Esophagus muscularis mucosa (tissue), 3 donors: ENCODE measurements around the gene GPS1.

Source experiments
- POLR2AphosphoS5 ChIP-seq, 2 donors: sonication (generic); formaldehyde crosslinking; IDR thresholded peaks; one replicate each; pipeline ENCODE4 v1.6.1; 2017; ENCODE audit warnings: antibody characterized with exemption in 2 of 2
- TF ChIP-seq, protein P1 (sequence below), 3 experiments: fragments of 200-600 bp in 2 of 3; fragments of 450-650 bp in 1 of 3; sonication (generic) in 2 of 3; IDR thresholded peaks; one replicate each; pipeline ENCODE4 v1.5.1; 2017 to 2019; ENCODE audit warnings: antibody characterized with exemption in 3 of 3, mild to moderate bottlenecking in 2 of 3, moderate library complexity in 1 of 3

DNA sequence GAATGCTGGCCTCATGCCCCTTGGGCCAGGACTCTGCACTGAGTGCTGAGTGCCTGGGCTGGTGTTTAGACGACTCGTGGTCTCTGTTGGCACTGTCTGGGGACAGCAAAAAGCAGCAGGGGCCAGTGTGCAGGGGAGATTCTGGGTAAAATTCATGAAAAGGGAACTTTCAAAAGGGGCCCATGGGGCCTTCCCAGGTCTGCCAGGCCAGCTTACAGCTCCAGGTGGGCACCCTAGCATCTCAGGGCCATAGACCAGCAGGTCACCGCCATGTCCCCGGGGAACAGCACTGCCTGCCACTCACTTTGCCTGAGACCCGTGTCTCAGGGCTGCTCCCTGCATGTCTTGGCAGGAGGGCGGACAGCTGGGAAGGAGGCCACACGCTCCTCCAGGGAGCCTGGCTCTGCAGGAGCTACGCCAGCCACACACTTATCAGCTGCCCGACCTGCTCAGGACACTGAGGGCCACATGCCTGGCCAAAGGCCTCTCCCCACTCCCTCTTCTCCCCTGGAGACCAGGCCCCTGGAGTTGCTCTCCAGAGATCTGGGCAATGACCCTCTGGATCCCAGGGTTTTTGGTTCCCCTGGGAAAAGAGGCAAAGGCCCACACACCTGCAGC is 55.1 kb downstream of the GPS1 start:
- TF ChIP-seq, protein P1, sequence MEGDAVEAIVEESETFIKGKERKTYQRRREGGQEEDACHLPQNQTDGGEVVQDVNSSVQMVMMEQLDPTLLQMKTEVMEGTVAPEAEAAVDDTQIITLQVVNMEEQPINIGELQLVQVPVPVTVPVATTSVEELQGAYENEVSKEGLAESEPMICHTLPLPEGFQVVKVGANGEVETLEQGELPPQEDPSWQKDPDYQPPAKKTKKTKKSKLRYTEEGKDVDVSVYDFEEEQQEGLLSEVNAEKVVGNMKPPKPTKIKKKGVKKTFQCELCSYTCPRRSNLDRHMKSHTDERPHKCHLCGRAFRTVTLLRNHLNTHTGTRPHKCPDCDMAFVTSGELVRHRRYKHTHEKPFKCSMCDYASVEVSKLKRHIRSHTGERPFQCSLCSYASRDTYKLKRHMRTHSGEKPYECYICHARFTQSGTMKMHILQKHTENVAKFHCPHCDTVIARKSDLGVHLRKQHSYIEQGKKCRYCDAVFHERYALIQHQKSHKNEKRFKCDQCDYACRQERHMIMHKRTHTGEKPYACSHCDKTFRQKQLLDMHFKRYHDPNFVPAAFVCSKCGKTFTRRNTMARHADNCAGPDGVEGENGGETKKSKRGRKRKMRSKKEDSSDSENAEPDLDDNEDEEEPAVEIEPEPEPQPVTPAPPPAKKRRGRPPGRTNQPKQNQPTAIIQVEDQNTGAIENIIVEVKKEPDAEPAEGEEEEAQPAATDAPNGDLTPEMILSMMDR (IDR thresholded peaks at IDR 0.05) = no peak
- TF ChIP-seq POLR2AphosphoS5 (IDR thresholded peaks at IDR 0.05) = no peak
